ENCODE results near the gene ERC1. TPM values are rescaled to one million over a fixed set of nuclear protein-coding genes. Genes with fewer than 3 reads are reported as not detected.

The ERC1 gene
- total RNA-seq, 2 donors from 2014 or later = 26.9 to 41.9 TPM

DNA sequence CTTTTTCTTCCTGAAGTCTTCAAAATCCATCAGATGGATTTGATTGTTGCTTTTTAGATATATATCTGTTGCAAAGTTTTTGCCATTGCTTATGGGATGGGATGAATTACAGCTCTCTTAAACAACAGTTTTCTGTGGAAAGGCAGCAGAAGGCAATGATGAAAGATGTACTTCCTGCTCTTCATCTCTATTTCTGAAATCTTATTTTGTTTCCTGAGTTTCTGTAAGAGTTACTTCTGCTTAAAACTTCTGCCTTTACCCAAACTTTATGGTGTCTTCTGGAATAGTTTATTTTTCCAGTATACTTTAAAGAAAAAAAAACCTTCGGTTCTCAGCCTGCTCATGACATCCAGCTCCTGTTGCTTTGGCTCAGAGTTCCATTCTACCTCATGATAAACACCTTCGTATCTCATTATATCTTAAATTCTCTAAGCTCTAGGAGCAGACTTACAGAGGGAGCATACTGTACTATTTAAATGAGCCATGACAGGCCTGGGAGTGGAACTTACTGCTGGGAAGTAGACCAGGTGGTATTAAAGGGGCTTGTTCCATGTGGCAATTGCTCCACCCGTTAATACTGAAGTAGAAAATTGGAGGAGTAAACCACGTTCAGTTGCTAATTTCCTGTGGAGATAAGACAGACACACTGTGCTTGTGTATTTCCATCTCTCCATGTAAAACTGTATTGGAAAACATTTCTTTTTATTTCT is 314.9 kb downstream of the ERC1 start:
- no peak for DNase-seq
- Histone ChIP-seq H3K9me3 (no peaks in the 10 kb centered on the region), H3K27ac (peak overlapping the region; percentile 32)

DNA sequence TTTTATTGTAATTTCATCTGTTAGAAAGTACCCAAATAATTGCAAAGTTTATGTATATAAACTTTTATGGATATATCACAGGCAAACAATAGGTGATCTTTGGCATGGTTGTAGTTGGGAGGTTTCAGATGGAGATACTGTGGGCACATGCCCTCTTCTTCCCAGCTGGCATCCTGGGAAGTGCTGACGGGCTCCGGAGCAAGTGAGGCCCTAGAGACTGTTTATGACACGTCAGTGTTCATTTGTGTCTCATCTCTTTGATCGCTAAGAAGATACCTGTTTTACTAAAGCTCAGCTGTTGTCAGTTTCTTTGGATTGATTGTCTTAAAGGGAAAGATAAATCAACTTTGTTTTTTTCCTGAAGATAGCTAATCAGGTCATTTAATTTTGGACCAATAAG is 315.8 kb downstream of the ERC1 start:
- no peaks in the 10 kb centered on the region for H3K4me1 ChIP-seq
- no peak overlapping the region for H3K4me3 ChIP-seq
- no peaks in the 10 kb centered on the region for H3K36me3 ChIP-seq
- DNase-seq = no peak
- H3K27me3 ChIP-seq = no peaks in the 10 kb centered on the region
- H3K9me3 ChIP-seq = no peaks in the 10 kb centered on the region
- TF ChIP-seq, protein P1, sequence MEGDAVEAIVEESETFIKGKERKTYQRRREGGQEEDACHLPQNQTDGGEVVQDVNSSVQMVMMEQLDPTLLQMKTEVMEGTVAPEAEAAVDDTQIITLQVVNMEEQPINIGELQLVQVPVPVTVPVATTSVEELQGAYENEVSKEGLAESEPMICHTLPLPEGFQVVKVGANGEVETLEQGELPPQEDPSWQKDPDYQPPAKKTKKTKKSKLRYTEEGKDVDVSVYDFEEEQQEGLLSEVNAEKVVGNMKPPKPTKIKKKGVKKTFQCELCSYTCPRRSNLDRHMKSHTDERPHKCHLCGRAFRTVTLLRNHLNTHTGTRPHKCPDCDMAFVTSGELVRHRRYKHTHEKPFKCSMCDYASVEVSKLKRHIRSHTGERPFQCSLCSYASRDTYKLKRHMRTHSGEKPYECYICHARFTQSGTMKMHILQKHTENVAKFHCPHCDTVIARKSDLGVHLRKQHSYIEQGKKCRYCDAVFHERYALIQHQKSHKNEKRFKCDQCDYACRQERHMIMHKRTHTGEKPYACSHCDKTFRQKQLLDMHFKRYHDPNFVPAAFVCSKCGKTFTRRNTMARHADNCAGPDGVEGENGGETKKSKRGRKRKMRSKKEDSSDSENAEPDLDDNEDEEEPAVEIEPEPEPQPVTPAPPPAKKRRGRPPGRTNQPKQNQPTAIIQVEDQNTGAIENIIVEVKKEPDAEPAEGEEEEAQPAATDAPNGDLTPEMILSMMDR (IDR thresholded peaks at IDR 0.05) = no peak
- intact Hi-C loops (cut with DNase I) = no loop called here
- no peak overlapping the region for H3K9ac ChIP-seq (ENCODE audit: low read depth in 2 of 2, low read length in 2 of 2)
- no peak overlapping the region for H3K27ac ChIP-seq

More for the DNA sequence above, 314.9 kb downstream of the ERC1 start:
- intact Hi-C loops (cut with DNase I) = no loop called here
- H3K9ac ChIP-seq (ENCODE audit: low read depth in 2 of 2, low read length in 2 of 2) = no peak overlapping the region
- no peaks in the 10 kb centered on the region for H3K4me1 ChIP-seq
- TF ChIP-seq, protein P1 (IDR thresholded peaks at IDR 0.05) = no peak
- no peaks in the 10 kb centered on the region for H3K27me3 ChIP-seq
- no peak overlapping the region for H3K4me3 ChIP-seq
- no peaks in the 10 kb centered on the region for H3K36me3 ChIP-seq

DNA sequence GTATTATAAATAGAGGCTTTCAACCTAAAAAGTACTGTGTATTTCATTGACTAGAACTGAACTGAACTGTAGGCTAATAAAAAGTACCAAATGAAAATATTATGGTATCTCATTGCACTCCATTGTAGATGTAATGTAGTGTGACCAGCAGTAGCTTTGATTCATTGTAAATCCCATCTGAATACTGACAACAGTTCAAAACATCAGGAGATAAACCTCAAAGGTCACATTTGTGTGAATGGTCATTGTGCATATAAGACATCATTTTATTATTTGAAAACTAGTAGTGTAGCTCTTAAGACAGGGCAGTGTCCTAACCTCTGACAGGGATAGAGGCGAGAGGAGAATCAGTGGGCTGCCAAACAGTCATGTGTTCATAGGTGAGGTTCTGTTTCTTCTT is 316.8 kb downstream of the ERC1 start:
- no peaks in the 10 kb centered on the region for H3K4me1 ChIP-seq
- DNase-seq = no peak
- TF ChIP-seq, protein P1 (IDR thresholded peaks at IDR 0.05) = no peak
- H3K27ac ChIP-seq = no peak overlapping the region
- no peak overlapping the region for H3K4me3 ChIP-seq
- H3K36me3 ChIP-seq = no peaks in the 10 kb centered on the region
- no peaks in the 10 kb centered on the region for H3K9me3 ChIP-seq
- H3K27me3 ChIP-seq = no peaks in the 10 kb centered on the region
- no peak overlapping the region for H3K9ac ChIP-seq (ENCODE audit: low read depth in 2 of 2, low read length in 2 of 2)
- intact Hi-C loops (cut with DNase I) = no loop called here

DNA sequence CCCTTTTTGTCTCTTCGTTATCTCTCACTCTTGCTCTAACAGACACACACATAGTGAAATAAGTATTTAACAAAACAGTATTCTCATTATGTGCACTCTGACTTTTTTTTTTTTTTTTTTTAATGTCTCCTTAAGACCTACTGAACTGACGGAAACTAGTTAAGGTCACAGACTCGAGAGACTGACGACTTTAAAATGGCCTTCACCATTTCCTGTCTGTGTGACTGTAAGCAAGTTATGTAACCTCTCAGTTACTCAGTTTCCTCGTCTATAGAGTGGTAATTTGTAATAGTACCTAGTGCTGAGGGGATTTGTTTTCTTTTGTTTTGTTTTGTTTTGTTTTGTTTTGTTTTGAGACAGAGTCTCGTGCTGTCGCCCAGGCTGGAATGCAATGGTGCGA is 318.6 kb downstream of the ERC1 start:
- Histone ChIP-seq H3K36me3 (no peaks in the 10 kb centered on the region), H3K4me3 (no peak overlapping the region), H3K27me3 (no peaks in the 10 kb centered on the region), H3K4me1 (no peaks in the 10 kb centered on the region), H3K27ac (no peak overlapping the region), H3K9me3 (no peaks in the 10 kb centered on the region), H3K9ac (ENCODE audit: low read depth in 2 of 2, low read length in 2 of 2) (no peak overlapping the region)
- TF ChIP-seq, protein P1 (IDR thresholded peaks at IDR 0.05) = no peak
- no peak for DNase-seq
- intact Hi-C loops (cut with DNase I) = no loop called here

DNA sequence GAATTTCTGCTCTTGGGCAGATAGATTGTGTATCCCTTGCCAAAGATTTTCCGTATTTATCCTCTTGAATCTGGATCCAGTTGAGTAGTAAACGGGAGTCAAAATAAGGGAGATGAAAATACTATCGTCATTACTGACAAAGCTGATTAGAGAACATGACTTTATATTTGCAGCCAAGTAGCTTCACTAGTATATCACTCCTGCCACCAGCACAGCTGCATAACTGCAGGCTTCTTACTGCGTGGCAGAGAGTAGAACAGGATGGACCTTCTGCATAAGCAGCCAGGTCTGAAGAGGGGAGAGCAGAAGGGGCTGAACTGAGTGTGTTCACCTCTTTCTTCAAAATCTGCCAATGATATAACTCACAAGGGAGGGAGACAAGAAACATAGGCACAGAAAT is 319.6 kb downstream of the ERC1 start:
- no peak overlapping the region for H3K27ac ChIP-seq
- H3K36me3 ChIP-seq = no peaks in the 10 kb centered on the region
- no peaks in the 10 kb centered on the region for H3K9me3 ChIP-seq
- H3K9ac ChIP-seq (ENCODE audit: low read depth in 2 of 2, low read length in 2 of 2) = no peak overlapping the region
- no peak for DNase-seq
- intact Hi-C loops (cut with DNase I) = no loop called here
- H3K27me3 ChIP-seq = no peaks in the 10 kb centered on the region
- H3K4me1 ChIP-seq = no peaks in the 10 kb centered on the region
- no peak overlapping the region for H3K4me3 ChIP-seq
- TF ChIP-seq, protein P1 (IDR thresholded peaks at IDR 0.05) = no peak

Measured in colonic mucosa (tissue), 4 donors.